Neural crest cell (in vitro differentiated cells): Measurements from ENCODE around the gene PGRMC2. TPM values are rescaled to one million over a fixed set of nuclear protein-coding genes. Genes with fewer than 3 reads are reported as not detected.
A peak's percentile ranks its signal among the peaks of the same experiment; 100 is the strongest.
"Not testable (repeated sequence)": the region's sequence is repeated elsewhere in the genome, so short reads cannot be mapped to it uniquely, and the experiment has no call there.

Experiments used
- DNase-seq: peaks from one replicate; pipeline ENCODE4 v3.0.0; 2021; ENCODE audit warnings: low read depth, mixed read lengths, low spot score
- H3K27ac Mint-ChIP-seq: one replicate; pipeline ENCODE4 v1.8.0; 2021; ENCODE audit warnings: mild to moderate bottlenecking, mixed read lengths; ENCODE audit not compliant: unreplicated experiment
- H3K27me3 Mint-ChIP-seq: 2 replicates; pipeline ENCODE4 v1.8.0; 2021; ENCODE audit warnings: low read depth, mild to moderate bottlenecking, mixed read lengths
- H3K36me3 Mint-ChIP-seq: 2 replicates; pipeline ENCODE4 v1.8.0; 2021; ENCODE audit warnings: low read depth, mild to moderate bottlenecking, mixed read lengths
- H3K4me1 Mint-ChIP-seq: 2 replicates; pipeline ENCODE4 v1.8.0; 2021; ENCODE audit warnings: mixed read lengths
- H3K4me3 Mint-ChIP-seq: one replicate; pipeline ENCODE4 v1.8.0; 2021; ENCODE audit warnings: mild to moderate bottlenecking, mixed read lengths
- H3K9me3 Mint-ChIP-seq: 2 replicates; pipeline ENCODE4 v1.8.0; 2021; ENCODE audit warnings: mixed read lengths
- CTCF ChIP-seq: fragments of 200-600 bp; sonication (generic); conservative IDR thresholded peaks from 2 replicates; pipeline ENCODE4 v1.5.0; 2021; ENCODE audit warnings: antibody characterized with exemption, mild to moderate bottlenecking
- total RNA-seq: library from RNA; stranded (reverse); gene quantifications from 2 replicates; pipeline ENCODE4 v1.2.1, GENCODE V29; 2021

PGRMC2 gene
- total RNA-seq, 1 donor from 2014 or later, result 51.2 TPM

GRCh38 chr4:128268970-128269369, 18.6 kb downstream of the PGRMC2 start:
- H3K27me3 Mint-ChIP-seq, result no peaks in the 10 kb centered on the region
- H3K4me3 Mint-ChIP-seq, result no peak overlapping the region
- H3K9me3 Mint-ChIP-seq, result peaks cover 11% of the 10 kb centered on the region
- H3K36me3 Mint-ChIP-seq, result peaks cover 12% of the 10 kb centered on the region
- TF ChIP-seq CTCF, result no peak
- no peak for DNase-seq
- H3K27ac Mint-ChIP-seq, result peak overlapping the region; percentile 81
- H3K4me1 Mint-ChIP-seq, result peaks cover 5% of the 10 kb centered on the region

- Mint-ChIP-seq H3K27me3 (no peaks in the 10 kb centered on the region), H3K9me3 (peaks cover 14% of the 10 kb centered on the region), H3K27ac (no peak overlapping the region)
Measured at GRCh38 chr4:128267745-128268144, 19.9 kb downstream of the PGRMC2 start.

GRCh38 chr4:128267171-128267570, 20.4 kb downstream of the PGRMC2 start:
- DNase-seq, H3K27ac Mint-ChIP-seq, H3K4me1 Mint-ChIP-seq, H3K4me3 Mint-ChIP-seq, H3K27me3 Mint-ChIP-seq: not testable (repeated sequence)
- Mint-ChIP-seq H3K9me3 (peaks cover 14% of the 10 kb centered on the region), H3K36me3 (peaks cover 12% of the 10 kb centered on the region)

More at GRCh38 chr4:128267745-128268144, 19.9 kb downstream of the PGRMC2 start:
- no peak overlapping the region for H3K4me3 Mint-ChIP-seq
- peaks cover 12% of the 10 kb centered on the region for H3K36me3 Mint-ChIP-seq
- peaks cover 5% of the 10 kb centered on the region for H3K4me1 Mint-ChIP-seq
- no peak for DNase-seq
- TF ChIP-seq CTCF, result no peak

- H3K36me3 Mint-ChIP-seq, H3K27ac Mint-ChIP-seq, H3K27me3 Mint-ChIP-seq, H3K4me1 Mint-ChIP-seq, H3K4me3 Mint-ChIP-seq, DNase-seq: not testable (repeated sequence)
- peaks cover 17% of the 10 kb centered on the region for H3K9me3 Mint-ChIP-seq
Measured at GRCh38 chr4:128265550-128265949, 22.1 kb downstream of the PGRMC2 start.

GRCh38 chr4:128259889-128260288, 27.7 kb downstream of the PGRMC2 start:
- not testable (repeated sequence) for H3K27ac Mint-ChIP-seq, H3K9me3 Mint-ChIP-seq, H3K4me1 Mint-ChIP-seq, H3K4me3 Mint-ChIP-seq, DNase-seq, H3K27me3 Mint-ChIP-seq, H3K36me3 Mint-ChIP-seq

GRCh38 chr4:128258166-128258565, 29.4 kb downstream of the PGRMC2 start:
- not testable (repeated sequence) for H3K27me3 Mint-ChIP-seq, H3K4me3 Mint-ChIP-seq, H3K4me1 Mint-ChIP-seq, H3K9me3 Mint-ChIP-seq, H3K36me3 Mint-ChIP-seq, H3K27ac Mint-ChIP-seq, DNase-seq

GRCh38 chr4:128256539-128256938, 31.1 kb downstream of the PGRMC2 start:
- TF ChIP-seq CTCF, result no peak
- peaks cover 2% of the 10 kb centered on the region for H3K9me3 Mint-ChIP-seq
- H3K36me3 Mint-ChIP-seq, result peaks cover 9% of the 10 kb centered on the region
- DNase-seq, result no peak
- H3K4me1 Mint-ChIP-seq, result no peaks in the 10 kb centered on the region
- no peak overlapping the region for H3K27ac Mint-ChIP-seq
- no peak overlapping the region for H3K4me3 Mint-ChIP-seq
- no peaks in the 10 kb centered on the region for H3K27me3 Mint-ChIP-seq

GRCh38 chr4:128255906-128256305, 31.7 kb downstream of the PGRMC2 start:
- no peak overlapping the region for H3K27ac Mint-ChIP-seq
- peaks cover 2% of the 10 kb centered on the region for H3K9me3 Mint-ChIP-seq
- no peaks in the 10 kb centered on the region for H3K27me3 Mint-ChIP-seq
- H3K4me3 Mint-ChIP-seq, result no peak overlapping the region
- no peaks in the 10 kb centered on the region for H3K4me1 Mint-ChIP-seq
- DNase-seq, result no peak
- TF ChIP-seq CTCF, result no peak
- peaks cover 9% of the 10 kb centered on the region for H3K36me3 Mint-ChIP-seq
